ENCODE data around the gene ANKRD9. TPM values are rescaled to one million over a fixed set of nuclear protein-coding genes. Genes with fewer than 3 reads are reported as not detected.

The ANKRD9 gene
- polyA plus RNA-seq, 1 donor from 2014 or later = 1.5 TPM

DNA sequence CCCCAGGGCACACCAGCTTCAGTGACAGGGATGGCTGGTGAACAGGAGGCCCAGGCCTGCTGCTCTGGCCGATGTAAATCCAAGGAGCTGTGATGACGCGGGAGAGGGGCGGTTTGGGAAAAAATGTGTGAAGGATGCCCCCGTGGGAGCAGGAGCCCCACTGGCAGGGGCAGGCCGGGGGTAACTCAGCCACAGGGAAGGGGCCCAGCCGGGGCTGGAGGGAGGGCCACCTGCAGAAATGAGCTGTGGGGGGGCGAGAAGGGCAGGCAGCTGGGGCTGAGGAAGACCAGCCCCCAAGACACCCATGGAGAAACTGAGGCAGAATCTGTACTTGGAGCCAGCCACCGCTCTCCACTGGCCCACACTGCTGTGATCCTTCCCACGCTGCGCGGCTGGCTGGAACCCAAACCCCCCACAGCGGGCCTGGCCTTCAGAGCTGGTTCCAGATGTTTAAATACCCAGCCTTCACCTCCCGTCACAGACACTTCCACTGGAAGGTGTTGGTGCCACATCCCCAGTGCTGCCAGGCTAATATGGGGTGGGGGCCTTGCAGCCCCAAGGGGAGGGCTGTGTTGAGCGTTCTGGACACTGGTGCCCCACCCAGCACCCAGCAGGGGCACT, 28.5 kb upstream of the ANKRD9 start:
- Histone ChIP-seq H3K36me3 (ENCODE audit: insufficient read depth, low read length) (no peaks in the 10 kb centered on the region), H3K27ac (ENCODE audit: low read length) (no peak overlapping the region)
- TF ChIP-seq, protein P1, sequence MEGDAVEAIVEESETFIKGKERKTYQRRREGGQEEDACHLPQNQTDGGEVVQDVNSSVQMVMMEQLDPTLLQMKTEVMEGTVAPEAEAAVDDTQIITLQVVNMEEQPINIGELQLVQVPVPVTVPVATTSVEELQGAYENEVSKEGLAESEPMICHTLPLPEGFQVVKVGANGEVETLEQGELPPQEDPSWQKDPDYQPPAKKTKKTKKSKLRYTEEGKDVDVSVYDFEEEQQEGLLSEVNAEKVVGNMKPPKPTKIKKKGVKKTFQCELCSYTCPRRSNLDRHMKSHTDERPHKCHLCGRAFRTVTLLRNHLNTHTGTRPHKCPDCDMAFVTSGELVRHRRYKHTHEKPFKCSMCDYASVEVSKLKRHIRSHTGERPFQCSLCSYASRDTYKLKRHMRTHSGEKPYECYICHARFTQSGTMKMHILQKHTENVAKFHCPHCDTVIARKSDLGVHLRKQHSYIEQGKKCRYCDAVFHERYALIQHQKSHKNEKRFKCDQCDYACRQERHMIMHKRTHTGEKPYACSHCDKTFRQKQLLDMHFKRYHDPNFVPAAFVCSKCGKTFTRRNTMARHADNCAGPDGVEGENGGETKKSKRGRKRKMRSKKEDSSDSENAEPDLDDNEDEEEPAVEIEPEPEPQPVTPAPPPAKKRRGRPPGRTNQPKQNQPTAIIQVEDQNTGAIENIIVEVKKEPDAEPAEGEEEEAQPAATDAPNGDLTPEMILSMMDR (IDR thresholded peaks at IDR 0.05; ENCODE audit: poor library complexity, severe bottlenecking) = no peak
- TF ChIP-seq POLR2AphosphoS5 (IDR thresholded peaks at IDR 0.05) = no peak
- TF ChIP-seq, protein P2, sequence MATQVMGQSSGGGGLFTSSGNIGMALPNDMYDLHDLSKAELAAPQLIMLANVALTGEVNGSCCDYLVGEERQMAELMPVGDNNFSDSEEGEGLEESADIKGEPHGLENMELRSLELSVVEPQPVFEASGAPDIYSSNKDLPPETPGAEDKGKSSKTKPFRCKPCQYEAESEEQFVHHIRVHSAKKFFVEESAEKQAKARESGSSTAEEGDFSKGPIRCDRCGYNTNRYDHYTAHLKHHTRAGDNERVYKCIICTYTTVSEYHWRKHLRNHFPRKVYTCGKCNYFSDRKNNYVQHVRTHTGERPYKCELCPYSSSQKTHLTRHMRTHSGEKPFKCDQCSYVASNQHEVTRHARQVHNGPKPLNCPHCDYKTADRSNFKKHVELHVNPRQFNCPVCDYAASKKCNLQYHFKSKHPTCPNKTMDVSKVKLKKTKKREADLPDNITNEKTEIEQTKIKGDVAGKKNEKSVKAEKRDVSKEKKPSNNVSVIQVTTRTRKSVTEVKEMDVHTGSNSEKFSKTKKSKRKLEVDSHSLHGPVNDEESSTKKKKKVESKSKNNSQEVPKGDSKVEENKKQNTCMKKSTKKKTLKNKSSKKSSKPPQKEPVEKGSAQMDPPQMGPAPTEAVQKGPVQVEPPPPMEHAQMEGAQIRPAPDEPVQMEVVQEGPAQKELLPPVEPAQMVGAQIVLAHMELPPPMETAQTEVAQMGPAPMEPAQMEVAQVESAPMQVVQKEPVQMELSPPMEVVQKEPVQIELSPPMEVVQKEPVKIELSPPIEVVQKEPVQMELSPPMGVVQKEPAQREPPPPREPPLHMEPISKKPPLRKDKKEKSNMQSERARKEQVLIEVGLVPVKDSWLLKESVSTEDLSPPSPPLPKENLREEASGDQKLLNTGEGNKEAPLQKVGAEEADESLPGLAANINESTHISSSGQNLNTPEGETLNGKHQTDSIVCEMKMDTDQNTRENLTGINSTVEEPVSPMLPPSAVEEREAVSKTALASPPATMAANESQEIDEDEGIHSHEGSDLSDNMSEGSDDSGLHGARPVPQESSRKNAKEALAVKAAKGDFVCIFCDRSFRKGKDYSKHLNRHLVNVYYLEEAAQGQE (IDR thresholded peaks at IDR 0.05; ENCODE audit: borderline replicate concordance) = no peak
- no peak for TF ChIP-seq SMC3 (conservative IDR thresholded peaks at IDR 0.05; ENCODE audit: poor library complexity)
- no peak for TF ChIP-seq RAD21 (conservative IDR thresholded peaks at IDR 0.05)
- TF ChIP-seq EP300 (conservative IDR thresholded peaks at IDR 0.05; ENCODE audit: poor library complexity, severe bottlenecking) = no peak
- TF ChIP-seq MXI1 (conservative IDR thresholded peaks at IDR 0.05; ENCODE audit: poor library complexity, severe bottlenecking) = no peak
- no peak for TF ChIP-seq EZH2 (IDR thresholded peaks at IDR 0.05; ENCODE audit: borderline replicate concordance, insufficient read depth, low read length, poor library complexity, severe bottlenecking)
- no peak for TF ChIP-seq TAF1 (IDR thresholded peaks at IDR 0.05; ENCODE audit: low read depth)

DNA sequence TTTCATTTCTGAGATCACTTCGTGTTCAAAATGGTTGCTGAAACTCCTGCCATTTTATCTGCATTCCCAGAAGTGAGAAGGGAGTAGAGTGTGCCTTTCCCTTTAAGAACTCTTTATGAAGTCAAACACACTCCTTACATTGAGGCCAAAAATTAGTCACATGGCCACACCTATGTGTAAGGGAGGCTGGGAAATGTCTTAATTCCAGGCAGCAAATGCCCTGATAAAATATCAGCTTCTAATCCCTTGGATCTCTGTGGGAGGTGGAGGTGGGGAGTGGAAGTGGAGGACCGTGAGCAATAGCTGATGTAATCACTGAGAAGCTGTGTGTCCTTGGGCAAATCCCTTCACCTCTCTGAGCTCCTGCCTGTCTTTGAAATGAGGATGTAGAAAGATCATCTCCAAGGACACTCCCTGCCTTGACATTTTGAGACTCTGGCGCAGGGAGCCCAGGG, 22.7 kb upstream of the ANKRD9 start:
- no peaks in the 10 kb centered on the region for H3K36me3 ChIP-seq (ENCODE audit: insufficient read depth, low read length)
- no peak overlapping the region for H2AFZ ChIP-seq (ENCODE audit: low read depth, low read length)
- no peak for TF ChIP-seq TAF1 (IDR thresholded peaks at IDR 0.05; ENCODE audit: low read depth)
- no peak for TF ChIP-seq RAD21 (conservative IDR thresholded peaks at IDR 0.05)
- TF ChIP-seq SMC3 (conservative IDR thresholded peaks at IDR 0.05; ENCODE audit: poor library complexity) = no peak
- TF ChIP-seq POLR2AphosphoS5 (IDR thresholded peaks at IDR 0.05) = no peak
- TF ChIP-seq MXI1 (conservative IDR thresholded peaks at IDR 0.05; ENCODE audit: poor library complexity, severe bottlenecking) = no peak
- TF ChIP-seq EZH2 (IDR thresholded peaks at IDR 0.05; ENCODE audit: borderline replicate concordance, insufficient read depth, low read length, poor library complexity, severe bottlenecking) = no peak
- TF ChIP-seq EP300 (conservative IDR thresholded peaks at IDR 0.05; ENCODE audit: poor library complexity, severe bottlenecking) = no peak
- TF ChIP-seq, protein P2 (IDR thresholded peaks at IDR 0.05; ENCODE audit: borderline replicate concordance) = no peak
- TF ChIP-seq, protein P1 (IDR thresholded peaks at IDR 0.05; ENCODE audit: poor library complexity, severe bottlenecking) = no peak
- no peaks in the 10 kb centered on the region for H4K20me1 ChIP-seq (ENCODE audit: insufficient read depth)
- no peak overlapping the region for H3K4me2 ChIP-seq (ENCODE audit: low read length)
- H3K27ac ChIP-seq (ENCODE audit: low read length) = no peak overlapping the region
- H3K9me3 ChIP-seq (ENCODE audit: low read length) = no peaks in the 10 kb centered on the region
- H3K9ac ChIP-seq (ENCODE audit: low read length) = no peak overlapping the region
- H3K79me2 ChIP-seq (replicated peaks; ENCODE audit: insufficient read depth, low read length) = no peaks in the 10 kb centered on the region
- H3K9me2 ChIP-seq (ENCODE audit: insufficient read depth, low read length) = no peaks in the 10 kb centered on the region
- no peaks in the 10 kb centered on the region for H3F3A ChIP-seq (ENCODE audit: insufficient read depth, low read length, poor library complexity, severe bottlenecking)
- no peaks in the 10 kb centered on the region for H3K27me3 ChIP-seq (ENCODE audit: insufficient read depth, low read depth, low read length)
- no peak overlapping the region for H3K4me3 ChIP-seq (ENCODE audit: low read length)

More for the DNA sequence above, 28.5 kb upstream of the ANKRD9 start:
- H3F3A ChIP-seq (ENCODE audit: insufficient read depth, low read length, poor library complexity, severe bottlenecking) = no peaks in the 10 kb centered on the region
- H3K27me3 ChIP-seq (ENCODE audit: insufficient read depth, low read depth, low read length) = no peaks in the 10 kb centered on the region
- H3K9me3 ChIP-seq (ENCODE audit: low read length) = no peaks in the 10 kb centered on the region
- H3K9me2 ChIP-seq (ENCODE audit: insufficient read depth, low read length) = no peaks in the 10 kb centered on the region
- H3K4me3 ChIP-seq (ENCODE audit: low read length) = no peak overlapping the region
- H2AFZ ChIP-seq (ENCODE audit: low read depth, low read length) = no peak overlapping the region
- no peaks in the 10 kb centered on the region for H4K20me1 ChIP-seq (ENCODE audit: insufficient read depth)
- H3K79me2 ChIP-seq (replicated peaks; ENCODE audit: insufficient read depth, low read length) = no peaks in the 10 kb centered on the region
- H3K9ac ChIP-seq (ENCODE audit: low read length) = no peak overlapping the region
- no peak overlapping the region for H3K4me2 ChIP-seq (ENCODE audit: low read length)

Data from neural cell (in vitro differentiated cells).